ENCODE data around the gene ELP5.
A peak's percentile ranks its signal among the peaks of the same experiment; 100 is the strongest.

DNA sequence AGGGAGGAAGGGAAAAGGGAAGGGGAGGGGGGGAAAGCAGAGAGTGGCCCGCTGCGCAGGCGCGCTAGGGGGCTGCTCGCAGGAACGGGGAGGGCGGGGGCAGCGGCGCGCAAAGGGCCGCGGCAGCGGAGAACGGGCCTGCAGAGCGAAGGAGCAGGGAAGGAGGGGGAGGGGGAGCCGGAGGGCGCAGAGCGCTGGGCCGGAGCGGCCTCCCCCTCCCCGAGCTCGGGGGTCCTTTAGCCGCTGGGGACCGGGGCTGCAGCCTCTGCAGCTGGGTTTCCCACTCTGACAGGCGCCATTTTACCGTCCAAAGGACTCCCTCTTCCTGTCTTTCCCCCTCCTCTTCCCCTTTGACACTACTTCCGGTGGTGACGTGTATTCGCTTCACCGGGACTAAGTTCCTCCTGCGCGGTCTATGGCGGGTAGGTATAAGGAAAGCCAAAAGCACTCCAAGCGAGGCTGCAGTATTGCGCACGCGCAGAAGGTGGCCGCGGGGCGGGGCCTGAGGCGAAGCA lies 297 bp upstream of the ELP5 start, which contains the start of gene CTDNEP1:
- TF ChIP-seq POLR2A (IDR thresholded peaks at IDR 0.05; ENCODE audit: low read depth, low read length) = peak; percentile 69
- TF ChIP-seq, protein P1, sequence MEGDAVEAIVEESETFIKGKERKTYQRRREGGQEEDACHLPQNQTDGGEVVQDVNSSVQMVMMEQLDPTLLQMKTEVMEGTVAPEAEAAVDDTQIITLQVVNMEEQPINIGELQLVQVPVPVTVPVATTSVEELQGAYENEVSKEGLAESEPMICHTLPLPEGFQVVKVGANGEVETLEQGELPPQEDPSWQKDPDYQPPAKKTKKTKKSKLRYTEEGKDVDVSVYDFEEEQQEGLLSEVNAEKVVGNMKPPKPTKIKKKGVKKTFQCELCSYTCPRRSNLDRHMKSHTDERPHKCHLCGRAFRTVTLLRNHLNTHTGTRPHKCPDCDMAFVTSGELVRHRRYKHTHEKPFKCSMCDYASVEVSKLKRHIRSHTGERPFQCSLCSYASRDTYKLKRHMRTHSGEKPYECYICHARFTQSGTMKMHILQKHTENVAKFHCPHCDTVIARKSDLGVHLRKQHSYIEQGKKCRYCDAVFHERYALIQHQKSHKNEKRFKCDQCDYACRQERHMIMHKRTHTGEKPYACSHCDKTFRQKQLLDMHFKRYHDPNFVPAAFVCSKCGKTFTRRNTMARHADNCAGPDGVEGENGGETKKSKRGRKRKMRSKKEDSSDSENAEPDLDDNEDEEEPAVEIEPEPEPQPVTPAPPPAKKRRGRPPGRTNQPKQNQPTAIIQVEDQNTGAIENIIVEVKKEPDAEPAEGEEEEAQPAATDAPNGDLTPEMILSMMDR (IDR thresholded peaks at IDR 0.05; ENCODE audit: extremely low read depth in 1 of 2, insufficient read depth in 1 of 2, low read depth in 1 of 2, low read length in 2 of 2) = no peak
- TF ChIP-seq EZH2 (IDR thresholded peaks at IDR 0.05; ENCODE audit: borderline replicate concordance, low read depth, low read length, severe bottlenecking) = no peak
- no peak for TF ChIP-seq POLR2AphosphoS5 (IDR thresholded peaks at IDR 0.05; ENCODE audit: insufficient read depth, low read depth, low read length)
- no peak for TF ChIP-seq MYC (IDR thresholded peaks at IDR 0.05; ENCODE audit: low read depth, low read length)
